Measurements from ENCODE around the gene HTR4.

- TF ChIP-seq EZH2phosphoT487 (IDR thresholded peaks at IDR 0.05; ENCODE audit: low read length) (no peak), EZH2 (optimal IDR thresholded peaks at IDR 0.05; ENCODE audit: low read depth, low read length) (no peak)
- TF ChIP-seq, protein P1, sequence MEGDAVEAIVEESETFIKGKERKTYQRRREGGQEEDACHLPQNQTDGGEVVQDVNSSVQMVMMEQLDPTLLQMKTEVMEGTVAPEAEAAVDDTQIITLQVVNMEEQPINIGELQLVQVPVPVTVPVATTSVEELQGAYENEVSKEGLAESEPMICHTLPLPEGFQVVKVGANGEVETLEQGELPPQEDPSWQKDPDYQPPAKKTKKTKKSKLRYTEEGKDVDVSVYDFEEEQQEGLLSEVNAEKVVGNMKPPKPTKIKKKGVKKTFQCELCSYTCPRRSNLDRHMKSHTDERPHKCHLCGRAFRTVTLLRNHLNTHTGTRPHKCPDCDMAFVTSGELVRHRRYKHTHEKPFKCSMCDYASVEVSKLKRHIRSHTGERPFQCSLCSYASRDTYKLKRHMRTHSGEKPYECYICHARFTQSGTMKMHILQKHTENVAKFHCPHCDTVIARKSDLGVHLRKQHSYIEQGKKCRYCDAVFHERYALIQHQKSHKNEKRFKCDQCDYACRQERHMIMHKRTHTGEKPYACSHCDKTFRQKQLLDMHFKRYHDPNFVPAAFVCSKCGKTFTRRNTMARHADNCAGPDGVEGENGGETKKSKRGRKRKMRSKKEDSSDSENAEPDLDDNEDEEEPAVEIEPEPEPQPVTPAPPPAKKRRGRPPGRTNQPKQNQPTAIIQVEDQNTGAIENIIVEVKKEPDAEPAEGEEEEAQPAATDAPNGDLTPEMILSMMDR (IDR thresholded peaks at IDR 0.05; ENCODE audit: low read length) = no peak
Observed at GRCh38 chr5:148491793-148492184, 162.5 kb downstream of the HTR4 start.
